ENCODE measurements around the gene CYB5R4.

GRCh38 chr6:83846291-83846690, 13.2 kb upstream of the CYB5R4 start:
- TF ChIP-seq, protein P1, sequence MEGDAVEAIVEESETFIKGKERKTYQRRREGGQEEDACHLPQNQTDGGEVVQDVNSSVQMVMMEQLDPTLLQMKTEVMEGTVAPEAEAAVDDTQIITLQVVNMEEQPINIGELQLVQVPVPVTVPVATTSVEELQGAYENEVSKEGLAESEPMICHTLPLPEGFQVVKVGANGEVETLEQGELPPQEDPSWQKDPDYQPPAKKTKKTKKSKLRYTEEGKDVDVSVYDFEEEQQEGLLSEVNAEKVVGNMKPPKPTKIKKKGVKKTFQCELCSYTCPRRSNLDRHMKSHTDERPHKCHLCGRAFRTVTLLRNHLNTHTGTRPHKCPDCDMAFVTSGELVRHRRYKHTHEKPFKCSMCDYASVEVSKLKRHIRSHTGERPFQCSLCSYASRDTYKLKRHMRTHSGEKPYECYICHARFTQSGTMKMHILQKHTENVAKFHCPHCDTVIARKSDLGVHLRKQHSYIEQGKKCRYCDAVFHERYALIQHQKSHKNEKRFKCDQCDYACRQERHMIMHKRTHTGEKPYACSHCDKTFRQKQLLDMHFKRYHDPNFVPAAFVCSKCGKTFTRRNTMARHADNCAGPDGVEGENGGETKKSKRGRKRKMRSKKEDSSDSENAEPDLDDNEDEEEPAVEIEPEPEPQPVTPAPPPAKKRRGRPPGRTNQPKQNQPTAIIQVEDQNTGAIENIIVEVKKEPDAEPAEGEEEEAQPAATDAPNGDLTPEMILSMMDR (IDR thresholded peaks at IDR 0.05): no peak
- TF ChIP-seq POLR2A (IDR thresholded peaks at IDR 0.05) (no peak), EP300 (IDR thresholded peaks at IDR 0.05) (no peak)
